Adrenal gland (tissue), 12 donors: ENCODE measurements around the gene LAMA1. TPM values are rescaled to one million over a fixed set of nuclear protein-coding genes. Genes with fewer than 3 reads are reported as not detected.

Experiments
- DNase-seq, 7 donors: peaks; one replicate each; pipeline ENCODE4 v3.0.0-alpha.2; 2019 to 2020
- H3K27ac ChIP-seq, 5 donors: fragments of 200-600 bp; sonication (generic) in 4 of 5; 1 replicate in 3 of 5; 2 replicates in 2 of 5; pipeline versions ENCODE4 v1.5.1 to v1.8.0; 2016 to 2020; ENCODE audit warnings: mild to moderate bottlenecking in 1 of 5
- H3K27me3 ChIP-seq: fragments of 200-600 bp; 2 replicates; pipeline ENCODE4 v1.8.0; 2021
- H3K36me3 ChIP-seq, 2 donors: fragments of 200-600 bp; replicated peaks in 1 of 2; 1 replicate in 1 of 2; 2 replicates in 1 of 2; pipeline versions ENCODE4 v1.5.1 to v1.8.0; 2018 to 2022
- H3K4me1 ChIP-seq, 2 donors: fragments of 200-600 bp; replicated peaks in 1 of 2; 1 replicate in 1 of 2; 2 replicates in 1 of 2; pipeline versions ENCODE4 v1.5.1 to v1.8.0; 2018 to 2021
- H3K4me3 ChIP-seq, 4 donors: fragments of 200-600 bp; sonication (generic) in 3 of 4; one replicate each; pipeline ENCODE4 v1.5.1; 2016 to 2018
- H3K9me3 ChIP-seq, 3 donors: fragments of 200-600 bp; sonication (generic) in 1 of 3; replicated peaks in 1 of 3; 1 replicate in 2 of 3; 2 replicates in 1 of 3; pipeline versions ENCODE4 v1.5.1 to v1.8.0; 2016 to 2021
- CTCF ChIP-seq, 6 experiments: fragments of 450-650 bp in 4 of 6; fragments of 200-600 bp in 2 of 6; sonication (generic) in 1 of 6; IDR thresholded peaks; 1 replicate in 5 of 6; 2 replicates in 1 of 6; pipeline versions ENCODE4 v1.5.1 to v1.8.0; 2016 to 2021; ENCODE audit warnings: antibody characterized with exemption in 6 of 6, mild to moderate bottlenecking in 2 of 6, moderate library complexity in 1 of 6
- POLR2A ChIP-seq, 2 donors: fragments of 450-650 bp; IDR thresholded peaks; one replicate each; pipeline ENCODE4 v1.6.1; 2017; ENCODE audit warnings: antibody characterized with exemption in 2 of 2, mild to moderate bottlenecking in 2 of 2, moderate library complexity in 1 of 2
- WGBS, 4 donors: extraction: QIAGEN DNeasy Blood & Tissue Kit in 2 of 4; methylation state at CpG; one replicate each; pipeline versions ENCODE4 v1.1.5 to v1.1.7; 2013 to 2017; 5-methylcytosine and 5-hydroxymethylcytosine counted together
- intact Hi-C, 2 donors: fragments of 100-400 bp; cut with DNase I; formaldehyde crosslinking; loops; one replicate each; pipeline versions ENCODE4 v1.14.1 to v1.15.0; 2022 to 2023
- polyA plus RNA-seq, 3 donors: library from polyadenylated mRNA; stranded (reverse); fragments of 200-250 nt in 2 of 3; fragments of 350-450 nt in 1 of 3; fragmentation: Illumina TruSeq in 1 of 3; extraction: RNeasy Lipid Tissue Mini Kit (QIAGEN cat#74804) in 1 of 3; gene quantifications; one replicate each; pipeline ENCODE4 v1.2.3, GENCODE V29; 2013 to 2014
- total RNA-seq, 9 donors: library from RNA; depleted of rRNA in 4 of 9; stranded (reverse); fragments of >200 nt in 4 of 9; fragments of 120-200 nt in 1 of 9; fragmentation: NEBNext Ultra II Directional in 1 of 9; extraction: Animal tissue kit (Norgen Biotek cat#: 25700) in 1 of 9; gene quantifications; one replicate each; pipeline versions ENCODE4 v1.1.0 to v1.2.4, GENCODE V29; 2013 to 2023
- donor health status: healthy with polysubstance abuse.
- donor health status: Bipolar disorder and iron deficiency.
- donor health status: DM: yes; HTN: yes; CAD: no.
- donor health status: DM: no; HTN: no; CAD: no.
- donor health status: DM: no; HTN: no; CAD: no.
- donor health status: DM: yes; HTN: yes; CAD: no.

The LAMA1 gene
- total and polyA plus RNA-seq, 12 donors, result 0.07 to 0.55 (median 0.17) TPM

- intact Hi-C loops, result no loop called here
- no peaks in the 10 kb centered on the region for H3K36me3 ChIP-seq
- no peak overlapping the region for H3K27ac ChIP-seq
- H3K9me3 ChIP-seq, result no peaks in the 10 kb centered on the region
- no peak for DNase-seq
- no peaks in the 10 kb centered on the region for H3K4me1 ChIP-seq
- H3K4me3 ChIP-seq, result no peak overlapping the region
- TF ChIP-seq POLR2A (IDR thresholded peaks at IDR 0.05), result no peak
- TF ChIP-seq CTCF (IDR thresholded peaks at IDR 0.05), result no peak
- no peaks in the 10 kb centered on the region for H3K27me3 ChIP-seq
- 56 to 81% (median 59%) methylated on average over 7 of the region's 7 CpGs for WGBS, 4 donors
These were observed 20.8 kb downstream of the LAMA1 start for GRCh38 chr18:7096838-7097237.

GRCh38 chr18:7094427-7094826 is 23.2 kb downstream of the LAMA1 start:
- no peak for DNase-seq
- intact Hi-C loops, result no loop called here
- TF ChIP-seq POLR2A (IDR thresholded peaks at IDR 0.05) (no peak), CTCF (IDR thresholded peaks at IDR 0.05) (no peak)
- H3K4me3 ChIP-seq, result no peak overlapping the region
- peaks cover 1% of the 10 kb centered on the region for H3K27me3 ChIP-seq
- H3K9me3 ChIP-seq, result no peaks in the 10 kb centered on the region
- no peak overlapping the region for H3K27ac ChIP-seq
- no peaks in the 10 kb centered on the region for H3K36me3 ChIP-seq
- no peaks in the 10 kb centered on the region for H3K4me1 ChIP-seq

- Histone ChIP-seq H3K27me3 (peaks cover 8% of the 10 kb centered on the region), H3K4me1 (no peaks in the 10 kb centered on the region), H3K36me3 (no peaks in the 10 kb centered on the region), H3K4me3 (no peak overlapping the region), H3K9me3 (no peaks in the 10 kb centered on the region), H3K27ac (no peak overlapping the region)
- intact Hi-C loops, result no loop called here
- WGBS, 4 donors, result 33 to 40% (median 36%) methylated on average over 2 of the region's 2 CpGs
- DNase-seq, result no peak
- no peak for TF ChIP-seq CTCF (IDR thresholded peaks at IDR 0.05)
- no peak for TF ChIP-seq POLR2A (IDR thresholded peaks at IDR 0.05)
These were observed 26.8 kb downstream of the LAMA1 start for GRCh38 chr18:7090771-7091170.

GRCh38 chr18:7089369-7089768 is 28.2 kb downstream of the LAMA1 start:
- Histone ChIP-seq H3K9me3 (no peaks in the 10 kb centered on the region), H3K27me3 (peaks cover 8% of the 10 kb centered on the region), H3K36me3 (no peaks in the 10 kb centered on the region), H3K4me3 (no peak overlapping the region), H3K4me1 (peaks cover 0 to 3% of the 10 kb centered on the region in 2 donors), H3K27ac (no peak overlapping the region)
- 69 to 79% (median 71%) methylated on average over 8 of the region's 8 CpGs for WGBS, 4 donors
- intact Hi-C loops, result no loop called here
- DNase-seq, result no peak
- TF ChIP-seq POLR2A (IDR thresholded peaks at IDR 0.05) (no peak), CTCF (IDR thresholded peaks at IDR 0.05) (no peak)
